GM12873 (cell line): ENCODE data around the gene ILF2.

ENCODE experiments used
- CTCF ChIP-seq: IDR thresholded peaks from 2 replicates; pipeline ENCODE4 v1.5.1; 2012; ENCODE audit warnings: low read depth, mild to moderate bottlenecking, moderate library complexity, low read length, control low read depth; ENCODE audit not compliant: insufficient read depth; ENCODE audit errors: missing control alignments

Gene ILF2

GRCh38 chr1:153651771-153652170 is 19.0 kb downstream of the ILF2 start:
- no peak for TF ChIP-seq CTCF

- no peak for TF ChIP-seq CTCF
Observed at GRCh38 chr1:153649863-153650235, 20.9 kb downstream of the ILF2 start.

GRCh38 chr1:153649137-153649862 is 21.5 kb downstream of the ILF2 start:
- TF ChIP-seq CTCF: no peak

GRCh38 chr1:153648000-153648643 is 22.7 kb downstream of the ILF2 start:
- no peak for TF ChIP-seq CTCF

DNA sequence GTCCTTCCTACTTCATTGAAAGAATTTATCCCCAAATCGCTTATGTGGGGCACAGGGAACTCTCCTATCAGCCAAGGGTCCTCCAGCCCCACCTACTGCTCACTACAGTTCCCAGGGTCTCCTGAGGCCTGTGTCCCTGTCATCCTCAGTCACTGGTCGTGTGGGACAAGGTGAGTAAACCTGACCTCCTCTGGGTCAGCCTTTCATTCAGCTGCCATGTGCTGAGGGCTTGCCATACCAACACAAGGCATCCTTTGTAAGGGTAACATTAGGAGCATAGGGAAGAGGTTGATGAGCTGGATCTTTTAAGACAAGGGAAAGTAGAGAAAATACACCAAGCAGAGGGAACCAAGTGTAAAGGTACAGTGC is 23.5 kb downstream of the ILF2 start:
- TF ChIP-seq CTCF: no peak

- no peak for TF ChIP-seq CTCF
Observed at GRCh38 chr1:153646672-153647345, 24.0 kb downstream of the ILF2 start.

GRCh38 chr1:153643816-153644215 is 27.0 kb downstream of the ILF2 start:
- TF ChIP-seq CTCF: no peak
